ENCODE results near the gene ABCG4.

GRCh38 chr11:119194811-119195440 is 46.1 kb downstream of the ABCG4 start:
- TF ChIP-seq POLR2A (IDR thresholded peaks at IDR 0.05; ENCODE audit: low read length) (no peak), GATA1 (IDR thresholded peaks at IDR 0.05; ENCODE audit: low read depth, low read length) (no peak)
